ENCODE results near the gene PRR12. TPM values are rescaled to one million over a fixed set of nuclear protein-coding genes. Genes with fewer than 3 reads are reported as not detected.

PRR12 gene
- total and polyA plus RNA-seq, 2 donors (not counting 3 experiments of a cell fraction or from before 2014, with no cell fraction given): 1.9 to 37.0 TPM

DNA sequence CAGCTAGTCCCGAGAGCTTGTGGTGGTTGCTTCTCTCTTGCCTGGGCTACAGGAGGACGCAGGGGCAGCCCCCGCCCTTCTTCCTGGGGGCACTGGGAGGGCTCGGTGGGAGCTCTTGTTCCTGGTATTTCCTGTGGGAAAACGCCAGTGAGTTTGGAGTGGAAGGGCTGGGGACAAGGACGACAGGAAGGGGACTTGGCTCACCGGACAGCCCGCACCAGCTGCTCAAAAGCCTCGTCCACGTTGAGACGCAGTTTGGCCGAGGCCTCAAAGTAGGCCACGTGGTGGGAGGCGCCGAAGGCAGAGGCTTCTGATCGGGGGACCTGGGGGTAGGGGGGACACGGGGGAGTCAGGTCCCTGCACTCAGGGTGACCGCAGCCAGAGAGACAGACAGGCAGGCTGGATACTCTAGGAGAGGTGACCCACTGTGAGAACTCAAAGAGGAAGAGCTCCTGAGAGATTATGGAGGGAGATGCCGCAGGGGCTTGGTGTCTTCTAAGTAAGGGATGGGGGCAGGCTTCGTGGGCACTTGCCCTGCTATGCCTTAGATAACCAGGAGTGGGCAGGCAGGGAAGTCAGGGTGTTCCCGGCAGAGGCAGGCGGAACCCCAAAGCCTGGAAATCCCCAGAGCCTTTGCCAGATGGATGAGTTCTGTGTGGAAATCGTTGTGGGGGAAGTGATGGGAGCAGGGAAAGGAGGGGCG is 44.7 kb downstream of the PRR12 start:
- ChIA-PET CTCF (no interaction called here), POLR2A (no interaction called here)
- Histone ChIP-seq H3K4me1 (ENCODE audit: control insufficient read depth, extremely low read depth, insufficient read depth, low read length) (peaks cover 21% of the 10 kb centered on the region), H3K9me3 (replicated peaks; ENCODE audit: control insufficient read depth, insufficient read depth, low read length) (no peaks in the 10 kb centered on the region), H3K9me1 (replicated peaks; ENCODE audit: control insufficient read depth, extremely low read depth, insufficient read depth, low read length) (no peaks in the 10 kb centered on the region), H3K79me2 (ENCODE audit: control insufficient read depth, insufficient read depth, low read length) (peaks cover 14% of the 10 kb centered on the region), H2AFZ (ENCODE audit: low read depth, low read length) (no peak overlapping the region), H4K20me1 (replicated peaks; ENCODE audit: control insufficient read depth, extremely low read depth, insufficient read depth, low read length) (no peaks in the 10 kb centered on the region), H3K4me2 (ENCODE audit: insufficient read depth, low read length) (no peak overlapping the region), H3K27ac (ENCODE audit: insufficient read depth, low read depth, low read length) (no peak overlapping the region), H3K4me3 (replicated peaks in 1 of 3; ENCODE audit: insufficient read depth in 1 of 3, low read depth in 1 of 3, low read length in 3 of 3) (no peak overlapping the region), H3K36me3 (ENCODE audit: control insufficient read depth in 2 of 2, extremely low read depth in 1 of 2, insufficient read depth in 2 of 2, low read length in 2 of 2) (peaks cover 0 to 2% of the 10 kb centered on the region in 2 experiments), H3K27me3 (ENCODE audit: control insufficient read depth in 2 of 2, insufficient read depth in 2 of 2, low read length in 2 of 2) (no peaks in the 10 kb centered on the region), H3K9ac (replicated peaks; ENCODE audit: extremely low read depth, insufficient read depth, low read length) (no peak overlapping the region)
- FAIRE-seq (no peak), DNase-seq (ENCODE audit: low read depth, low spot score) (no peak)
- dilution Hi-C loops (cut with MboI; ENCODE audit: extremely low pct_ligation_motif_present, low sequenced_read_pairs) (no loop called here), intact Hi-C loops (cut with micrococcal nuclease) (no loop called here)
- TF ChIP-seq GATA2 (IDR thresholded peaks at IDR 0.05; ENCODE audit: insufficient read depth, insufficient read length, low read depth, low read length) (no peak), MYC (IDR thresholded peaks at IDR 0.05; ENCODE audit: low read depth, low read length) (no peak), POLR2AphosphoS5 (IDR thresholded peaks at IDR 0.05; ENCODE audit: insufficient read depth, low read depth, low read length) (no peak), EZH2 (IDR thresholded peaks at IDR 0.05; ENCODE audit: borderline replicate concordance, low read depth, low read length, severe bottlenecking) (no peak), JUN (IDR thresholded peaks at IDR 0.05; ENCODE audit: borderline replicate concordance, insufficient read depth, insufficient read length, low read depth) (no peak), POLR2A (IDR thresholded peaks at IDR 0.05; ENCODE audit: low read depth, low read length) (no peak), FOS (IDR thresholded peaks at IDR 0.05; ENCODE audit: borderline replicate concordance, insufficient read depth, low read length) (no peak)
- TF ChIP-seq, protein P1, sequence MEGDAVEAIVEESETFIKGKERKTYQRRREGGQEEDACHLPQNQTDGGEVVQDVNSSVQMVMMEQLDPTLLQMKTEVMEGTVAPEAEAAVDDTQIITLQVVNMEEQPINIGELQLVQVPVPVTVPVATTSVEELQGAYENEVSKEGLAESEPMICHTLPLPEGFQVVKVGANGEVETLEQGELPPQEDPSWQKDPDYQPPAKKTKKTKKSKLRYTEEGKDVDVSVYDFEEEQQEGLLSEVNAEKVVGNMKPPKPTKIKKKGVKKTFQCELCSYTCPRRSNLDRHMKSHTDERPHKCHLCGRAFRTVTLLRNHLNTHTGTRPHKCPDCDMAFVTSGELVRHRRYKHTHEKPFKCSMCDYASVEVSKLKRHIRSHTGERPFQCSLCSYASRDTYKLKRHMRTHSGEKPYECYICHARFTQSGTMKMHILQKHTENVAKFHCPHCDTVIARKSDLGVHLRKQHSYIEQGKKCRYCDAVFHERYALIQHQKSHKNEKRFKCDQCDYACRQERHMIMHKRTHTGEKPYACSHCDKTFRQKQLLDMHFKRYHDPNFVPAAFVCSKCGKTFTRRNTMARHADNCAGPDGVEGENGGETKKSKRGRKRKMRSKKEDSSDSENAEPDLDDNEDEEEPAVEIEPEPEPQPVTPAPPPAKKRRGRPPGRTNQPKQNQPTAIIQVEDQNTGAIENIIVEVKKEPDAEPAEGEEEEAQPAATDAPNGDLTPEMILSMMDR (IDR thresholded peaks at IDR 0.05; ENCODE audit: extremely low read depth in 1 of 2, insufficient read depth in 1 of 2, low read depth in 1 of 2, low read length in 2 of 2): no peak
- TF ChIP-seq, protein P2, sequence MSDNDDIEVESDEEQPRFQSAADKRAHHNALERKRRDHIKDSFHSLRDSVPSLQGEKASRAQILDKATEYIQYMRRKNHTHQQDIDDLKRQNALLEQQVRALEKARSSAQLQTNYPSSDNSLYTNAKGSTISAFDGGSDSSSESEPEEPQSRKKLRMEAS (IDR thresholded peaks at IDR 0.05; ENCODE audit: insufficient read depth, insufficient read length): no peak
- BruUV-seq (replicated peaks): no TSS peak
